ENCODE measurements around the gene VAX1. TPM values are rescaled to one million over a fixed set of nuclear protein-coding genes. Genes with fewer than 3 reads are reported as not detected.
A peak's percentile ranks its signal among the peaks of the same experiment; 100 is the strongest.

VAX1 gene
- polyA plus RNA-seq, 2 of the 4 experiments (the other 2 are of a cell fraction), result 0.68 to 0.70 TPM

DNA sequence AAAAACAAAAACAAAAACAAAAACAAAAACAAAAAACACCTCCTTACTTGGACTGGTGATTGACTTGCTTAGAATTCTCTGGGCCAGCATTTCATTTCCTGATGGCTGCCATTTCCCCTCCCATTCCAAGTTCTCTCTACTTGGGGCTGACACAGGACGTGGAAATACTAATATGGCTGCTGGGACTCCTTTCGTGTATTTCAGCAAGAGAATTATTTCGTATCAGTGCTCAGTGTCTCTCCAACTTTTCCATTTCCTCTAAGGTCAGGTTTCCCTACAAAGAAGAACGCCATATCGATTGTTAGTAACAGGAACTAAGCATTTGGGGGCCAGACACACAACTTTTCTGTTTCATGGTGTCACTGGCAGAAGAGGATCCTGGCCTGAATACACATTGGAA is 22.5 kb upstream of the VAX1 start:
- TF ChIP-seq NPAS2 (CRISPR knock-in tag; IDR thresholded peaks at IDR 0.05; ENCODE audit: borderline replicate concordance), result no peak
- TF ChIP-seq SREBF2 (IDR thresholded peaks at IDR 0.05), result no peak
- TF ChIP-seq HDAC2 (IDR thresholded peaks at IDR 0.05), result no peak
- TF ChIP-seq POLR2AphosphoS2 (conservative IDR thresholded peaks at IDR 0.05; ENCODE audit: low read length), result no peak
- no peak for TF ChIP-seq MAZ (IDR thresholded peaks at IDR 0.05; ENCODE audit: borderline replicate concordance, low read depth, low read length)
- no peak for TF ChIP-seq REST (IDR thresholded peaks at IDR 0.05)
- no peak for TF ChIP-seq ZC3H11A (IDR thresholded peaks at IDR 0.05)
- TF ChIP-seq JUN (IDR thresholded peaks at IDR 0.05), result no peak
- no peak for TF ChIP-seq GATA3 (IDR thresholded peaks at IDR 0.05; ENCODE audit: borderline replicate concordance)
- TF ChIP-seq KDM1A (IDR thresholded peaks at IDR 0.05; ENCODE audit: low read depth), result no peak
- TF ChIP-seq SMC3 (IDR thresholded peaks at IDR 0.05), result no peak
- TF ChIP-seq POLR2A (IDR thresholded peaks at IDR 0.05; ENCODE audit: low read length), result no peak

GRCh38 chr10:117159390-117159789 is 21.3 kb upstream of the VAX1 start:
- DNase-seq (ENCODE audit: low read depth in 1 of 2, low spot score in 1 of 2) (no peak), FAIRE-seq (no peak), ATAC-seq (no peak)
- H3K4me2 ChIP-seq, result no peak overlapping the region
- ChIA-PET POLR2A (no interaction called here), CTCF (interaction anchor here (0.9 to 4.5 kb wide), 7 partner anchors 8 to 363 kb away, joined by 3 to 21 read pairs (median 3); no protein-coding TSS in a partner anchor)
- 0 out of 3 replicates have a peak, but pooled peaks cover 3% of the 10 kb centered on the region for H3K4me1 ChIP-seq
- H3K9me3 ChIP-seq, result no peaks in the 10 kb centered on the region
- 50% methylated on average over 6 of the region's 6 CpGs for WGBS (ENCODE audit: missing lambda C conversion rate)
- H3K27ac ChIP-seq, result no peak overlapping the region
- H3K4me3 ChIP-seq, result no peak overlapping the region
- TF ChIP-seq CBX8 (IDR thresholded peaks at IDR 0.05) (0 out of 2 replicates have a peak, but pooled peaks have one; percentile 47), HOXB13 (CRISPR knock-in tag; IDR thresholded peaks at IDR 0.05; ENCODE audit: low read depth) (no peak)

More for the DNA sequence above, 22.5 kb upstream of the VAX1 start:
- H3K4me2 ChIP-seq, result no peak overlapping the region
- H3K4me3 ChIP-seq, result no peak overlapping the region
- 0 out of 3 replicates have a peak, but pooled peaks cover 3% of the 10 kb centered on the region for H3K4me1 ChIP-seq
- WGBS (ENCODE audit: missing lambda C conversion rate), result 48% methylated on average over 5 of the region's 5 CpGs
- CTCF ChIA-PET, result interaction anchor here (1.0 to 4.5 kb wide), 4 partner anchors 7 to 31 kb away, joined by 3 to 21 read pairs (median 3); no protein-coding TSS in a partner anchor
- FAIRE-seq, result no peak
- H3K27ac ChIP-seq, result no peak overlapping the region
- H3K9me3 ChIP-seq, result no peaks in the 10 kb centered on the region
- POLR2A ChIA-PET, result no interaction called here
- no peak for ATAC-seq
- no peak for DNase-seq (ENCODE audit: low read depth in 1 of 2, low spot score in 1 of 2)

DNA sequence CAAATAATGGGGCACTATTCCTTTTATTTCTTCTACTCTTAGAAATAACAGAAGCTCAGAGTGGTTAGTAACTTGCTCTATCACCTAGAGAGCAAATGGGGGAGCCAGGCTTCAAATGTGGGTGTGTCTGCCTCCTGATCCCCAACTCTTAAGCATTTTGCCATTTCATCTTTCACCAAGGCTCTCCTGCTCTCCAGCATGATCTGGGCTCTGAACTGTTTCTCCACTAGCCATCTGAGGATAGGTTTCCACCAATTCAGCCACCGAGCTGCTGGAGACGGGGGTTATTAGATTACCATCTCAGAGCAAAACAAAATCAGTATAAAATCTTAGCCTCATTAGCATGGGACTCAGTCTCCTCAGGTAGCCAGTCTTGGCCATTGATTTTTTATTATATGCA is 20.2 kb upstream of the VAX1 start:
- no peak overlapping the region for H3K27ac ChIP-seq
- H3K9me3 ChIP-seq, result no peaks in the 10 kb centered on the region
- H3K4me2 ChIP-seq, result no peak overlapping the region
- WGBS (ENCODE audit: missing lambda C conversion rate), result 20% methylated on average over 2 of the region's 2 CpGs
- H3K4me3 ChIP-seq, result no peak overlapping the region
- POLR2A ChIA-PET, result no interaction called here
- CTCF ChIA-PET, result interaction anchor here (1.0 to 4.5 kb wide), 6 partner anchors 9 to 371 kb away, joined by 3 to 21 read pairs (median 3); no protein-coding TSS in a partner anchor
- DNase-seq (ENCODE audit: low read depth in 1 of 2, low spot score in 1 of 2) (no peak), ATAC-seq (no peak), FAIRE-seq (no peak)
- 0 out of 3 replicates have a peak, but pooled peaks cover under 1% of the 10 kb centered on the region for H3K4me1 ChIP-seq
- TF ChIP-seq NPAS2 (CRISPR knock-in tag; IDR thresholded peaks at IDR 0.05; ENCODE audit: borderline replicate concordance), result no peak
- TF ChIP-seq FOSB (CRISPR knock-in tag; IDR thresholded peaks at IDR 0.05), result no peak
- TF ChIP-seq SMC3 (IDR thresholded peaks at IDR 0.05), result no peak
- TF ChIP-seq, protein P1, sequence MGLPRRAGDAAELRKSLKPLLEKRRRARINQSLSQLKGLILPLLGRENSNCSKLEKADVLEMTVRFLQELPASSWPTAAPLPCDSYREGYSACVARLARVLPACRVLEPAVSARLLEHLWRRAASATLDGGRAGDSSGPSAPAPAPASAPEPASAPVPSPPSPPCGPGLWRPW (IDR thresholded peaks at IDR 0.05), result no peak
- no peak for TF ChIP-seq HEYL (CRISPR knock-in tag; IDR thresholded peaks at IDR 0.05)
- TF ChIP-seq, protein P2, sequence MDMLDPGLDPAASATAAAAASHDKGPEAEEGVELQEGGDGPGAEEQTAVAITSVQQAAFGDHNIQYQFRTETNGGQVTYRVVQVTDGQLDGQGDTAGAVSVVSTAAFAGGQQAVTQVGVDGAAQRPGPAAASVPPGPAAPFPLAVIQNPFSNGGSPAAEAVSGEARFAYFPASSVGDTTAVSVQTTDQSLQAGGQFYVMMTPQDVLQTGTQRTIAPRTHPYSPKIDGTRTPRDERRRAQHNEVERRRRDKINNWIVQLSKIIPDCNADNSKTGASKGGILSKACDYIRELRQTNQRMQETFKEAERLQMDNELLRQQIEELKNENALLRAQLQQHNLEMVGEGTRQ (IDR thresholded peaks at IDR 0.05), result no peak
- no peak for TF ChIP-seq RFX5 (IDR thresholded peaks at IDR 0.05)
- no peak for TF ChIP-seq NR3C1 (IDR thresholded peaks at IDR 0.05)
- no peak for TF ChIP-seq ZFP36 (IDR thresholded peaks at IDR 0.05; ENCODE audit: borderline replicate concordance, partially characterized antibody)
- TF ChIP-seq, protein P3, sequence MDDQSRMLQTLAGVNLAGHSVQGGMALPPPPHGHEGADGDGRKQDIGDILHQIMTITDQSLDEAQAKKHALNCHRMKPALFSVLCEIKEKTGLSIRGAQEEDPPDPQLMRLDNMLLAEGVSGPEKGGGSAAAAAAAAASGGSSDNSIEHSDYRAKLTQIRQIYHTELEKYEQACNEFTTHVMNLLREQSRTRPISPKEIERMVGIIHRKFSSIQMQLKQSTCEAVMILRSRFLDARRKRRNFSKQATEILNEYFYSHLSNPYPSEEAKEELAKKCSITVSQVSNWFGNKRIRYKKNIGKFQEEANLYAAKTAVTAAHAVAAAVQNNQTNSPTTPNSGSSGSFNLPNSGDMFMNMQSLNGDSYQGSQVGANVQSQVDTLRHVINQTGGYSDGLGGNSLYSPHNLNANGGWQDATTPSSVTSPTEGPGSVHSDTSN (IDR thresholded peaks at IDR 0.05), result no peak
- no peak for TF ChIP-seq RARB (CRISPR knock-in tag; IDR thresholded peaks at IDR 0.05)
- no peak for TF ChIP-seq POLR2AphosphoS2 (conservative IDR thresholded peaks at IDR 0.05; ENCODE audit: low read length)
- TF ChIP-seq MYC (IDR thresholded peaks at IDR 0.05; ENCODE audit: borderline replicate concordance, low read length), result no peak
- TF ChIP-seq, protein P4, sequence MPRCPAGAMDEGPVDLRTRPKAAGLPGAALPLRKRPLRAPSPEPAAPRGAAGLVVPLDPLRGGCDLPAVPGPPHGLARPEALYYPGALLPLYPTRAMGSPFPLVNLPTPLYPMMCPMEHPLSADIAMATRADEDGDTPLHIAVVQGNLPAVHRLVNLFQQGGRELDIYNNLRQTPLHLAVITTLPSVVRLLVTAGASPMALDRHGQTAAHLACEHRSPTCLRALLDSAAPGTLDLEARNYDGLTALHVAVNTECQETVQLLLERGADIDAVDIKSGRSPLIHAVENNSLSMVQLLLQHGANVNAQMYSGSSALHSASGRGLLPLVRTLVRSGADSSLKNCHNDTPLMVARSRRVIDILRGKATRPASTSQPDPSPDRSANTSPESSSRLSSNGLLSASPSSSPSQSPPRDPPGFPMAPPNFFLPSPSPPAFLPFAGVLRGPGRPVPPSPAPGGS (IDR thresholded peaks at IDR 0.05), result no peak
- no peak for TF ChIP-seq RCOR1 (IDR thresholded peaks at IDR 0.05; ENCODE audit: low read depth, low read length)
- no peak for TF ChIP-seq HOXB13 (CRISPR knock-in tag; IDR thresholded peaks at IDR 0.05; ENCODE audit: low read depth)
- TF ChIP-seq ZSCAN20 (CRISPR knock-in tag; IDR thresholded peaks at IDR 0.05), result no peak
- no peak for TF ChIP-seq KDM1A (IDR thresholded peaks at IDR 0.05; ENCODE audit: low read depth)
